GM20431 (cell line): Measurements from ENCODE around the gene DMAC2L.

Experiments used
- in situ Hi-C: fragments of 300-500 bp; cut with MseI, MboI; formaldehyde crosslinking; loops from one replicate; pipeline ENCODE4 v1.15.0; 2020; ENCODE audit warnings: low sequenced_read_pairs; ENCODE audit not compliant: unreplicated experiment

Gene DMAC2L

GRCh38 chr14:50320283-50320682 lies 8.2 kb downstream of the DMAC2L start:
- in situ Hi-C loops, result no loop called here

GRCh38 chr14:50321009-50321660 lies 9.0 kb downstream of the DMAC2L start:
- in situ Hi-C loops, result no loop called here

- in situ Hi-C loops, result loop anchor here (25.0 kb wide), 1 partner anchor 206 kb away; the partner anchor contains the start of gene MAP4K5
These were observed 19.5 kb downstream of the DMAC2L start for GRCh38 chr14:50331596-50331995.

GRCh38 chr14:50333014-50333509 lies 20.9 kb downstream of the DMAC2L start:
- in situ Hi-C loops, result loop anchor here (25.0 kb wide), 1 partner anchor 204 kb away; the partner anchor contains the start of gene MAP4K5

GRCh38 chr14:50334211-50334610 lies 22.1 kb downstream of the DMAC2L start:
- in situ Hi-C loops, result loop anchor here (25.0 kb wide), 1 partner anchor 203 kb away; the partner anchor contains the start of gene MAP4K5

GRCh38 chr14:50335389-50335788 lies 23.3 kb downstream of the DMAC2L start:
- in situ Hi-C loops, result loop anchor here (25.0 kb wide), 1 partner anchor 202 kb away; the partner anchor contains the start of gene MAP4K5

- in situ Hi-C loops, result loop anchor here (25.0 kb wide), 1 partner anchor 201 kb away; the partner anchor contains the start of gene MAP4K5
These were observed 24.1 kb downstream of the DMAC2L start for GRCh38 chr14:50335989-50336824.

- in situ Hi-C loops, result loop anchor here (25.0 kb wide), 1 partner anchor 199 kb away; the partner anchor contains the start of gene MAP4K5
These were observed 26.5 kb downstream of the DMAC2L start for GRCh38 chr14:50338587-50338986.

- in situ Hi-C loops, result loop anchor here (25.0 kb wide), 1 partner anchor 198 kb away; the partner anchor contains the start of gene MAP4K5
These were observed 27.2 kb downstream of the DMAC2L start for GRCh38 chr14:50339178-50339804.

- in situ Hi-C loops, result loop anchor here (25.0 kb wide), 1 partner anchor 197 kb away; the partner anchor contains the start of gene MAP4K5
These were observed 27.9 kb downstream of the DMAC2L start for GRCh38 chr14:50340045-50340444.

GRCh38 chr14:50340963-50341362 lies 28.8 kb downstream of the DMAC2L start:
- in situ Hi-C loops, result loop anchor here (25.0 kb wide), 1 partner anchor 196 kb away; the partner anchor contains the start of gene MAP4K5

- in situ Hi-C loops, result loop anchor here (25.0 kb wide), 1 partner anchor 195 kb away; the partner anchor contains the start of gene MAP4K5
These were observed 30.3 kb downstream of the DMAC2L start for GRCh38 chr14:50342221-50343078.

- in situ Hi-C loops, result loop anchor here (25.0 kb wide), 1 partner anchor 194 kb away; the partner anchor contains the start of gene MAP4K5
These were observed 31.3 kb downstream of the DMAC2L start for GRCh38 chr14:50343434-50343833.

GRCh38 chr14:50344116-50344775 lies 32.1 kb downstream of the DMAC2L start:
- in situ Hi-C loops, result loop anchor here (25.0 kb wide), 1 partner anchor 193 kb away; the partner anchor contains the start of gene MAP4K5

GRCh38 chr14:50344876-50345563 lies 32.9 kb downstream of the DMAC2L start:
- in situ Hi-C loops, result loop anchor here (25.0 kb wide), 1 partner anchor 192 kb away; the partner anchor contains the start of gene MAP4K5

- in situ Hi-C loops, result loop anchor here (25.0 kb wide), 1 partner anchor 191 kb away; the partner anchor contains the start of gene MAP4K5
These were observed 33.8 kb downstream of the DMAC2L start for GRCh38 chr14:50345846-50346422.

GRCh38 chr14:50347521-50347920 lies 35.4 kb downstream of the DMAC2L start:
- in situ Hi-C loops, result loop anchor here (25.0 kb wide), 1 partner anchor 190 kb away; the partner anchor contains the start of gene MAP4K5
